ENCODE measurements around the gene ST8SIA4. TPM values are rescaled to one million over a fixed set of nuclear protein-coding genes. Genes with fewer than 3 reads are reported as not detected.

Gene ST8SIA4
- total RNA-seq, 1 experiment from 2014 or later: 0.41 TPM

GRCh38 chr5:100854591-100854990, 48.5 kb downstream of the ST8SIA4 start:
- no TSS peak for BruUV-seq (replicated peaks)
- no peaks in the 10 kb centered on the region for H3K27me3 ChIP-seq (ENCODE audit: control insufficient read depth, insufficient read depth, low read length)
- intact Hi-C loops (cut with micrococcal nuclease; ENCODE audit: unreplicated experiment) (no loop called here), in situ Hi-C loops (cut with HindIII; ENCODE audit: low pct_unique_long_range_greater_than_20kb, low sequenced_read_pairs) (no loop called here)
- ChIA-PET CTCF (no interaction called here), POLR2A (no interaction called here)
- H3K4me1 ChIP-seq (ENCODE audit: control insufficient read depth, insufficient read depth, low read length): no peaks in the 10 kb centered on the region
- no peak for TF ChIP-seq SIN3A (IDR thresholded peaks at IDR 0.05; ENCODE audit: borderline replicate concordance, insufficient read depth, low read depth, low read length)
- no peak overlapping the region for H3K4me3 ChIP-seq (ENCODE audit: low read depth in 2 of 2, low read length in 2 of 2)
- H3K9me3 ChIP-seq (ENCODE audit: control insufficient read depth, insufficient read depth, low read depth, low read length): no peaks in the 10 kb centered on the region
- no peak for ATAC-seq
- no peaks in the 10 kb centered on the region for H3K36me3 ChIP-seq (ENCODE audit: control insufficient read depth, insufficient read depth, low read length)
- DNase-seq (ENCODE audit: low read depth, low spot score): no peak
- H3K27ac ChIP-seq (ENCODE audit: low read length): no peak overlapping the region

- ChIA-PET CTCF (no interaction called here), POLR2A (no interaction called here)
- no peak overlapping the region for H3K27ac ChIP-seq (ENCODE audit: low read length)
- no peaks in the 10 kb centered on the region for H3K36me3 ChIP-seq (ENCODE audit: control insufficient read depth, insufficient read depth, low read length)
- BruUV-seq (replicated peaks): no TSS peak
- ATAC-seq (no peak), DNase-seq (ENCODE audit: low read depth, low spot score) (no peak)
- in situ Hi-C loops (cut with HindIII; ENCODE audit: low pct_unique_long_range_greater_than_20kb, low sequenced_read_pairs): no loop called here
- H3K9me3 ChIP-seq (ENCODE audit: control insufficient read depth, insufficient read depth, low read depth, low read length): no peaks in the 10 kb centered on the region
- no peak overlapping the region for H3K4me3 ChIP-seq (ENCODE audit: low read depth in 2 of 2, low read length in 2 of 2)
- no peaks in the 10 kb centered on the region for H3K4me1 ChIP-seq (ENCODE audit: control insufficient read depth, insufficient read depth, low read length)
- intact Hi-C loops (cut with micrococcal nuclease; ENCODE audit: unreplicated experiment): no loop called here
- no peak for TF ChIP-seq SIN3A (IDR thresholded peaks at IDR 0.05; ENCODE audit: borderline replicate concordance, insufficient read depth, low read depth, low read length)
- no peak for TF ChIP-seq POLR2AphosphoS5 (IDR thresholded peaks at IDR 0.05; ENCODE audit: low read depth, low read length)
- no peak for TF ChIP-seq CTCF (IDR thresholded peaks at IDR 0.05)
- TF ChIP-seq TCF7L2 (IDR thresholded peaks at IDR 0.05; ENCODE audit: low read depth, low read length): no peak
- TF ChIP-seq REST (IDR thresholded peaks at IDR 0.05; ENCODE audit: insufficient read depth in 1 of 2, low read depth in 2 of 2, low read length in 1 of 2): no peak
- no peaks in the 10 kb centered on the region for H3K27me3 ChIP-seq (ENCODE audit: control insufficient read depth, insufficient read depth, low read length)
Measured at GRCh38 chr5:100853582-100853981, 49.5 kb downstream of the ST8SIA4 start.

- Histone ChIP-seq H3K9me3 (ENCODE audit: control insufficient read depth, insufficient read depth, low read depth, low read length) (no peaks in the 10 kb centered on the region), H3K27me3 (ENCODE audit: control insufficient read depth, insufficient read depth, low read length) (no peaks in the 10 kb centered on the region), H3K4me3 (ENCODE audit: low read depth in 2 of 2, low read length in 2 of 2) (no peak overlapping the region), H3K36me3 (ENCODE audit: control insufficient read depth, insufficient read depth, low read length) (no peaks in the 10 kb centered on the region), H3K4me1 (ENCODE audit: control insufficient read depth, insufficient read depth, low read length) (no peaks in the 10 kb centered on the region), H3K27ac (ENCODE audit: low read length) (no peak overlapping the region)
- in situ Hi-C loops (cut with HindIII; ENCODE audit: low pct_unique_long_range_greater_than_20kb, low sequenced_read_pairs) (no loop called here), intact Hi-C loops (cut with micrococcal nuclease; ENCODE audit: unreplicated experiment) (no loop called here)
- ChIA-PET POLR2A (no interaction called here), CTCF (no interaction called here)
- BruUV-seq (replicated peaks): no TSS peak
- TF ChIP-seq TCF7L2 (IDR thresholded peaks at IDR 0.05; ENCODE audit: low read depth, low read length): no peak
- no peak for TF ChIP-seq REST (IDR thresholded peaks at IDR 0.05; ENCODE audit: insufficient read depth in 1 of 2, low read depth in 2 of 2, low read length in 1 of 2)
- no peak for TF ChIP-seq POLR2AphosphoS5 (IDR thresholded peaks at IDR 0.05; ENCODE audit: low read depth, low read length)
- ATAC-seq (no peak), DNase-seq (ENCODE audit: low read depth, low spot score) (no peak)
Measured at GRCh38 chr5:100852988-100853449, 50.1 kb downstream of the ST8SIA4 start.

Measured in Panc1 (cell line).